Caco-2 (cell line): ENCODE data around the gene ATRIP. TPM values are rescaled to one million over a fixed set of nuclear protein-coding genes. Genes with fewer than 3 reads are reported as not detected.

Source experiments
- BruUV-seq: library from RNA; stranded (reverse); fragments of 400-500 nt; replicated peaks from 2 replicates; lab custom pipeline; 2021; lab: Mats Ljungman, UMichigan
- CTCF ChIA-PET: fragments of 300-600 bp; sonication (Branson Sonifier 250); formaldehyde crosslinking; loops from one replicate; lab custom pipeline; 2022; ENCODE audit warnings: antibody characterized with exemption; lab: Charles Lee
- POLR2A ChIA-PET: fragments of 300-600 bp; sonication (Branson Sonifier 250); formaldehyde crosslinking; loops from one replicate; lab custom pipeline; 2022; ENCODE audit warnings: antibody characterized with exemption; lab: Charles Lee
- DNase-seq, 2 experiments: peaks; one replicate each; pipeline versions ENCODE4 v3.0.0 to v3.0.0-alpha.2; 2020 to 2022
- H3K27me3 ChIP-seq: replicated peaks from 2 replicates; pipeline ENCODE4 v1.6.0; 2011; ENCODE audit warnings: low read length; ENCODE audit not compliant: control insufficient read depth, insufficient read depth
- H3K36me3 ChIP-seq: 2 replicates; pipeline ENCODE4 v1.5.1; 2011; ENCODE audit warnings: low read length; ENCODE audit not compliant: control insufficient read depth, insufficient read depth
- H3K4me1 ChIP-seq: fragments of 250-450 bp; sonication (Bioruptor Pico); 2 replicates; pipeline ENCODE4 v1.5.1; 2020; ENCODE audit warnings: mild to moderate bottlenecking
- H3K4me3 ChIP-seq: 2 replicates; pipeline ENCODE4 v1.5.1; 2011; ENCODE audit warnings: low read depth, mild to moderate bottlenecking, control low read depth, low read length
- H3K9me3 ChIP-seq: fragments of 250-450 bp; sonication (Bioruptor Pico); 2 replicates; pipeline ENCODE4 v1.5.1; 2020; ENCODE audit warnings: mild to moderate bottlenecking, moderate library complexity
- H3K27ac Mint-ChIP-seq: one replicate; pipeline ENCODE4 v1.8.0; 2022; ENCODE audit warnings: mixed read lengths; ENCODE audit not compliant: unreplicated experiment
- H3K27me3 Mint-ChIP-seq: one replicate; pipeline ENCODE4 v1.8.0; 2022; ENCODE audit warnings: mixed read lengths; ENCODE audit not compliant: insufficient read depth, unreplicated experiment
- H3K36me3 Mint-ChIP-seq: one replicate; pipeline ENCODE4 v1.8.0; 2022; ENCODE audit warnings: mild to moderate bottlenecking, mixed read lengths; ENCODE audit not compliant: insufficient read depth, unreplicated experiment
- H3K4me1 Mint-ChIP-seq: one replicate; pipeline ENCODE4 v1.8.0; 2022; ENCODE audit warnings: low read depth, mixed read lengths; ENCODE audit not compliant: unreplicated experiment
- H3K4me3 Mint-ChIP-seq: one replicate; pipeline ENCODE4 v1.8.0; 2022; ENCODE audit warnings: mild to moderate bottlenecking, moderate library complexity, mixed read lengths; ENCODE audit not compliant: unreplicated experiment
- H3K9me3 Mint-ChIP-seq: one replicate; pipeline ENCODE4 v1.8.0; 2022; ENCODE audit warnings: mixed read lengths; ENCODE audit not compliant: unreplicated experiment
- intact Hi-C: fragments of 100-400 bp; cut with micrococcal nuclease; formaldehyde crosslinking; loops from one replicate; pipeline ENCODE4 v1.10.0; 2022; ENCODE audit not compliant: unreplicated experiment
- total RNA-seq: library from RNA; stranded (reverse); gene quantifications from 2 replicates; pipeline ENCODE4 v1.2.3, GENCODE V29; 2022
- TF ChIP-seq, protein P1 (sequence below), 2 experiments: fragments of 200-600 bp in 1 of 2; IDR thresholded peaks; 1 replicate in 1 of 2; 2 replicates in 1 of 2; pipeline versions ENCODE4 v1.5.1 to v1.8.0; 2011 to 2022; ENCODE audit warnings: antibody characterized with exemption in 1 of 2, control low read depth in 1 of 2, inconsistent platforms in 1 of 2, low read depth in 1 of 2, low read length in 1 of 2, mild to moderate bottlenecking in 1 of 2, moderate library complexity in 1 of 2; ENCODE audit not compliant: insufficient read depth in 1 of 2, severe bottlenecking in 1 of 2, unreplicated experiment in 1 of 2

ATRIP gene
- total RNA-seq, 1 experiment from 2014 or later, result 15.9 TPM

- no peak for DNase-seq
- H3K27me3 Mint-ChIP-seq, result no peaks in the 10 kb centered on the region
- Histone ChIP-seq H3K4me1 (peaks cover 6% of the 10 kb centered on the region; the same call in 1 of the 2 replicates), H3K36me3 (no peaks in the 10 kb centered on the region), H3K4me3 (no peak overlapping the region), H3K9me3 (no peaks in the 10 kb centered on the region), H3K27me3 (no peaks in the 10 kb centered on the region)
- no peak overlapping the region for H3K4me3 Mint-ChIP-seq
- no peak overlapping the region for H3K27ac Mint-ChIP-seq
- peaks cover 37% of the 10 kb centered on the region for H3K36me3 Mint-ChIP-seq
- H3K4me1 Mint-ChIP-seq, result peaks cover 17% of the 10 kb centered on the region
- ChIA-PET POLR2A (no interaction called here), CTCF (no interaction called here)
- TF ChIP-seq, protein P1, sequence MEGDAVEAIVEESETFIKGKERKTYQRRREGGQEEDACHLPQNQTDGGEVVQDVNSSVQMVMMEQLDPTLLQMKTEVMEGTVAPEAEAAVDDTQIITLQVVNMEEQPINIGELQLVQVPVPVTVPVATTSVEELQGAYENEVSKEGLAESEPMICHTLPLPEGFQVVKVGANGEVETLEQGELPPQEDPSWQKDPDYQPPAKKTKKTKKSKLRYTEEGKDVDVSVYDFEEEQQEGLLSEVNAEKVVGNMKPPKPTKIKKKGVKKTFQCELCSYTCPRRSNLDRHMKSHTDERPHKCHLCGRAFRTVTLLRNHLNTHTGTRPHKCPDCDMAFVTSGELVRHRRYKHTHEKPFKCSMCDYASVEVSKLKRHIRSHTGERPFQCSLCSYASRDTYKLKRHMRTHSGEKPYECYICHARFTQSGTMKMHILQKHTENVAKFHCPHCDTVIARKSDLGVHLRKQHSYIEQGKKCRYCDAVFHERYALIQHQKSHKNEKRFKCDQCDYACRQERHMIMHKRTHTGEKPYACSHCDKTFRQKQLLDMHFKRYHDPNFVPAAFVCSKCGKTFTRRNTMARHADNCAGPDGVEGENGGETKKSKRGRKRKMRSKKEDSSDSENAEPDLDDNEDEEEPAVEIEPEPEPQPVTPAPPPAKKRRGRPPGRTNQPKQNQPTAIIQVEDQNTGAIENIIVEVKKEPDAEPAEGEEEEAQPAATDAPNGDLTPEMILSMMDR (IDR thresholded peaks at IDR 0.05; ENCODE audit: insufficient read depth in 1 of 2, low read depth in 1 of 2, low read length in 1 of 2, severe bottlenecking in 1 of 2, unreplicated experiment in 1 of 2), result no peak
- intact Hi-C loops, result no loop called here
- no TSS peak for BruUV-seq
- no peaks in the 10 kb centered on the region for H3K9me3 Mint-ChIP-seq
Observed at GRCh38 chr3:48451270-48451669, 4.7 kb downstream of the ATRIP start.

DNA sequence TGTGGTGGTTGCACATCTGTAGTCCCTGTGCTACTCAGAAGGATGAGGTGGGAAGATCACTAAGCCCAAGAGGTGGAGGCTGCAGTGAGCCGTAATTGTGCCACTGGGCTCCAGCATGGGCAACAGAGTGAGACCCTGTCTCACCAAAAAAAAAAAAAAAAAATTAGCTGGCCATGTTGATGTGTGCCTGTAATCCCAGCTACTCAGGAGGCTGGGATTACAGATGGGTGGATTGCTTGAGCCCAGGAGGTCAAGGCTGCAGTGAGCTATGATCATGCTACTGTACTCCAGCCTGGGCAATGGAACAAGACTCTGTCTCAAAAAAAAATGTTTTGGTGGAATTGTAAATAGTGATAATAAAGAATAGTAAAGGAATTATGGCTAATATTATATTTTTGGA lies 9.9 kb downstream of the ATRIP start:
- ChIA-PET CTCF (interaction anchor here (1.1 kb wide), 1 partner anchor 20 kb away, joined by 3 read pairs; no protein-coding TSS in a partner anchor), POLR2A (interaction anchor here (0.7 kb wide), 1 partner anchor 76 kb away, joined by 4 read pairs; no protein-coding TSS in a partner anchor)
- H3K4me1 Mint-ChIP-seq, result no peaks in the 10 kb centered on the region
- H3K4me3 Mint-ChIP-seq, result no peak overlapping the region
- no peaks in the 10 kb centered on the region for H3K27me3 Mint-ChIP-seq
- Histone ChIP-seq H3K9me3 (no peaks in the 10 kb centered on the region), H3K27me3 (no peaks in the 10 kb centered on the region), H3K36me3 (peaks cover 4% of the 10 kb centered on the region), H3K4me3 (no peak overlapping the region), H3K4me1 (no peaks in the 10 kb centered on the region)
- intact Hi-C loops, result no loop called here
- TF ChIP-seq, protein P1 (IDR thresholded peaks at IDR 0.05; ENCODE audit: insufficient read depth in 1 of 2, low read depth in 1 of 2, low read length in 1 of 2, severe bottlenecking in 1 of 2, unreplicated experiment in 1 of 2), result no peak
- no peaks in the 10 kb centered on the region for H3K9me3 Mint-ChIP-seq
- H3K36me3 Mint-ChIP-seq, result peaks cover 38% of the 10 kb centered on the region
- no peak overlapping the region for H3K27ac Mint-ChIP-seq
- no TSS peak for BruUV-seq
- DNase-seq, result no peak

- Mint-ChIP-seq H3K4me1 (no peaks in the 10 kb centered on the region), H3K9me3 (no peaks in the 10 kb centered on the region), H3K36me3 (peaks cover 28% of the 10 kb centered on the region), H3K4me3 (no peak overlapping the region), H3K27ac (no peak overlapping the region), H3K27me3 (no peaks in the 10 kb centered on the region)
- ChIA-PET POLR2A (no interaction called here), CTCF (no interaction called here)
- TF ChIP-seq, protein P1 (IDR thresholded peaks at IDR 0.05; ENCODE audit: insufficient read depth in 1 of 2, low read depth in 1 of 2, low read length in 1 of 2, severe bottlenecking in 1 of 2, unreplicated experiment in 1 of 2), result no peak
- no TSS peak for BruUV-seq
- H3K27me3 ChIP-seq, result no peaks in the 10 kb centered on the region
- H3K9me3 ChIP-seq, result no peaks in the 10 kb centered on the region
- no peak overlapping the region for H3K4me3 ChIP-seq
- H3K4me1 ChIP-seq, result no peaks in the 10 kb centered on the region
- peaks cover 6% of the 10 kb centered on the region for H3K36me3 ChIP-seq
- intact Hi-C loops, result no loop called here
- DNase-seq, result no peak
Observed at GRCh38 chr3:48459331-48459730, 12.8 kb downstream of the ATRIP start.
